Measurements from ENCODE around the gene IL17REL.

IL17REL gene

GRCh38 chr22:49968831-49969661 lies 43.5 kb downstream of the IL17REL start:
- no peak for TF ChIP-seq CTCF (IDR thresholded peaks at IDR 0.05; ENCODE audit: low read depth, low read length)
- DNase-seq (ENCODE audit: extremely low read depth, low read depth): no peak

GRCh38 chr22:49968313-49968830 lies 44.2 kb downstream of the IL17REL start:
- DNase-seq (ENCODE audit: extremely low read depth, low read depth): no peak

GRCh38 chr22:49967706-49968208 lies 44.8 kb downstream of the IL17REL start:
- no peak for DNase-seq (ENCODE audit: extremely low read depth, low read depth)
- TF ChIP-seq CTCF (IDR thresholded peaks at IDR 0.05; ENCODE audit: low read depth, low read length): no peak

More at GRCh38 chr22:49968313-49968830, 44.2 kb downstream of the IL17REL start:
- no peak for TF ChIP-seq CTCF (IDR thresholded peaks at IDR 0.05; ENCODE audit: low read depth, low read length)

GRCh38 chr22:49966774-49967705 lies 45.5 kb downstream of the IL17REL start:
- DNase-seq (ENCODE audit: extremely low read depth, low read depth): no peak
- no peak for TF ChIP-seq CTCF (IDR thresholded peaks at IDR 0.05; ENCODE audit: low read depth, low read length)

GRCh38 chr22:49966041-49966773 lies 46.4 kb downstream of the IL17REL start:
- no peak for DNase-seq (ENCODE audit: extremely low read depth, low read depth)
- no peak for TF ChIP-seq CTCF (IDR thresholded peaks at IDR 0.05; ENCODE audit: low read depth, low read length)

GRCh38 chr22:49965091-49966040 lies 47.2 kb downstream of the IL17REL start:
- no peak for TF ChIP-seq CTCF (IDR thresholded peaks at IDR 0.05; ENCODE audit: low read depth, low read length)
- DNase-seq (ENCODE audit: extremely low read depth, low read depth): no peak
